Heart left ventricle (tissue), 16 donors: ENCODE results near the gene SDSL. TPM values are rescaled to one million over a fixed set of nuclear protein-coding genes. Genes with fewer than 3 reads are reported as not detected.

Source experiments
- ATAC-seq, 4 donors: fragments of 200-7000 bp; cut with Tn5 transposase; one replicate each; pipeline ENCODE4 v1.9.1; 2020 to 2022; ENCODE audit warnings: moderate library complexity in 4 of 4, mild to moderate bottlenecking in 3 of 4, moderate number of reproducible peaks in 1 of 4
- DNase-seq, 5 donors: peaks; one replicate each; pipeline ENCODE4 v3.0.0-alpha.2; 2020
- H3K27ac ChIP-seq, 12 donors: fragments of 200-600 bp; sonication (generic) in 4 of 12; one replicate each; pipeline versions ENCODE4 v1.5.0 to v1.8.0; 2016 to 2022; ENCODE audit warnings: mild to moderate bottlenecking in 2 of 12
- H3K27me3 ChIP-seq, 9 donors: fragments of 200-600 bp; sonication (generic) in 2 of 9; one replicate each; pipeline versions ENCODE4 v1.5.1 to v1.8.0; 2016 to 2022; ENCODE audit warnings: mild to moderate bottlenecking in 3 of 9
- H3K36me3 ChIP-seq, 9 donors: fragments of 200-600 bp; sonication (generic) in 2 of 9; one replicate each; pipeline versions ENCODE4 v1.5.0 to v1.8.0; 2018 to 2022; ENCODE audit warnings: mild to moderate bottlenecking in 2 of 9
- H3K4me1 ChIP-seq, 12 donors: fragments of 200-600 bp; sonication (generic) in 4 of 12; one replicate each; pipeline versions ENCODE4 v1.5.0 to v1.8.0; 2016 to 2022; ENCODE audit warnings: mild to moderate bottlenecking in 3 of 12
- H3K4me3 ChIP-seq, 12 donors: fragments of 200-600 bp; sonication (generic) in 4 of 12; one replicate each; pipeline versions ENCODE4 v1.5.0 to v1.8.0; 2017 to 2022; ENCODE audit warnings: mild to moderate bottlenecking in 9 of 12, moderate library complexity in 4 of 12
- H3K9me3 ChIP-seq, 12 donors: fragments of 200-600 bp; sonication (generic) in 4 of 12; one replicate each; pipeline versions ENCODE4 v1.5.0 to v1.8.0; 2016 to 2022; ENCODE audit warnings: mild to moderate bottlenecking in 1 of 12
- CTCF ChIP-seq, 12 donors: fragments of 200-600 bp; sonication (generic) in 4 of 12; IDR thresholded peaks; one replicate each; pipeline versions ENCODE4 v1.5.0 to v1.8.0; 2018 to 2022; ENCODE audit warnings: antibody characterized with exemption in 12 of 12, mild to moderate bottlenecking in 5 of 12
- POLR2A ChIP-seq, 2 donors: fragments of 450-650 bp; IDR thresholded peaks; one replicate each; pipeline ENCODE4 v1.6.1; 2017; ENCODE audit warnings: antibody characterized with exemption in 2 of 2, mild to moderate bottlenecking in 2 of 2, moderate library complexity in 2 of 2
- WGBS, 4 donors: extraction: QIAGEN DNeasy Blood & Tissue Kit in 2 of 4; methylation state at CpG; one replicate each; pipeline versions ENCODE4 v1.1.5 to v1.1.7; 2013 to 2018; 5-methylcytosine and 5-hydroxymethylcytosine counted together
- intact Hi-C, 10 donors: fragments of 100-400 bp; cut with DNase I; formaldehyde crosslinking; loops; one replicate each; pipeline versions ENCODE4 v1.11.1 to v1.14.2; 2022
- polyA plus RNA-seq, 2 donors: library from polyadenylated mRNA; stranded (reverse); fragments of 200-250 nt; gene quantifications; one replicate each; pipeline ENCODE4 v1.2.3, GENCODE V29; 2013
- total RNA-seq, 9 donors: library from RNA; depleted of rRNA in 2 of 9; stranded (reverse); fragments of >200 nt in 2 of 9; fragmentation: NEBNext Ultra II Directional in 3 of 9; extraction: Animal tissue kit (Norgen Biotek cat#: 25700) in 3 of 9; gene quantifications; one replicate each; pipeline versions ENCODE4 v1.1.0 to v1.2.4, GENCODE V29; 2016 to 2023
- donor health status: ischemic (EF 13 %, LVEDD 7.1; RV severe dilation, severe dysfunction).
- donor health status: healthy with polysubstance abuse.
- donor health status: DM: no; HTN: yes; CAD: no.
- donor health status: DM: no; HTN: no; CAD: no.
- donor health status: ischemic (EF 25% LVEDD 6.9; RV normal size, moderate dysfunction).
- donor health status: ischemic (EF 25% LVEDD 5.7; RV mildly dilated, moderate dysfunction).
- donor health status: healthy.
- donor health status: DM: yes; HTN: yes; CAD: no.
- donor health status: ischemic (EF 35%, LVEDD 5.7; RV mildly dilated, moderate dysfunction).
- donor health status: nonischemic (EF 11% LVEDD 7.7; RV severe dilation, severe dysfunction).
- donor health status: DM: yes; HTN: yes; CAD: no.
- donor health status: PGD.
- donor health status: ischemic (EF 29% LVEDD 5.4; RV normal size, mild dysfunction).
- donor health status: nonischemic (EF 23%, LVEDD 6.1; RV moderate dilation, normal function).

Gene SDSL
- total and polyA plus RNA-seq, 11 donors, result 2.5 to 21.0 (median 5.7) TPM

- no peak for ATAC-seq
- Histone ChIP-seq H3K4me1 (peaks cover 0 to 21% (median 5%) of the 10 kb centered on the region in 12 donors), H3K27me3 (no peaks in the 10 kb centered on the region), H3K9me3 (no peaks in the 10 kb centered on the region), H3K4me3 (no peak overlapping the region), H3K36me3 (no peaks in the 10 kb centered on the region), H3K27ac (no peak overlapping the region)
- intact Hi-C loops, result loop anchor here (1.0 to 10.0 kb wide), 7 partner anchors 111 to 231 kb away; no protein-coding TSS in a partner anchor
- DNase-seq, result no peak
- TF ChIP-seq CTCF (IDR thresholded peaks at IDR 0.05), result no peak
- TF ChIP-seq POLR2A (IDR thresholded peaks at IDR 0.05), result no peak
- 32 to 45% (median 36%) methylated on average over 11 of the region's 11 CpGs for WGBS, 4 donors
These were observed 3.8 kb downstream of the SDSL start for GRCh38 chr12:113425960-113426453.

- 64 to 69% (median 66%) methylated on average over 9 of the region's 9 CpGs for WGBS, 4 donors
- Histone ChIP-seq H3K27ac (no peak overlapping the region), H3K4me1 (peaks cover 0 to 6% (median under 1%) of the 10 kb centered on the region in 12 donors), H3K36me3 (no peaks in the 10 kb centered on the region), H3K27me3 (no peaks in the 10 kb centered on the region), H3K9me3 (no peaks in the 10 kb centered on the region), H3K4me3 (no peak overlapping the region)
- TF ChIP-seq CTCF (IDR thresholded peaks at IDR 0.05) (no peak), POLR2A (IDR thresholded peaks at IDR 0.05) (no peak)
- DNase-seq, result no peak
- intact Hi-C loops, result loop anchor here in 8 of 10 donors (5.0 to 10.0 kb wide), 5 partner anchors 113 to 233 kb away; no protein-coding TSS in a partner anchor
- no peak for ATAC-seq
These were observed 5.7 kb downstream of the SDSL start for GRCh38 chr12:113427882-113428281.

- ATAC-seq, result no peak
- Histone ChIP-seq H3K4me1 (no peaks in the 10 kb centered on the region), H3K4me3 (no peak overlapping the region), H3K27ac (no peak overlapping the region), H3K36me3 (no peaks in the 10 kb centered on the region), H3K27me3 (no peaks in the 10 kb centered on the region), H3K9me3 (no peaks in the 10 kb centered on the region)
- 80 to 100% (median 83%) methylated on average over 1 of the region's 1 CpG for WGBS, 4 donors
- TF ChIP-seq CTCF (IDR thresholded peaks at IDR 0.05) (no peak), POLR2A (IDR thresholded peaks at IDR 0.05) (no peak)
- intact Hi-C loops, result loop anchor here in 8 of 10 donors (5.0 to 10.0 kb wide), 5 partner anchors 114 to 234 kb away; no protein-coding TSS in a partner anchor
- DNase-seq, result no peak
These were observed 6.3 kb downstream of the SDSL start for GRCh38 chr12:113428482-113428881.

GRCh38 chr12:113432986-113433385 lies 10.8 kb downstream of the SDSL start:
- intact Hi-C loops, result loop anchor here in 1 of 10 donors (10.0 kb wide), 1 partner anchor 482 kb away; no protein-coding TSS in a partner anchor
- no peaks in the 10 kb centered on the region for H3K36me3 ChIP-seq
- no peak for ATAC-seq

More at GRCh38 chr12:113432986-113433385, 10.8 kb downstream of the SDSL start:
- no peak overlapping the region for H3K27ac ChIP-seq
- TF ChIP-seq POLR2A (IDR thresholded peaks at IDR 0.05), result no peak
- no peak for TF ChIP-seq CTCF (IDR thresholded peaks at IDR 0.05)
- no peak overlapping the region for H3K4me3 ChIP-seq
- no peak for DNase-seq
- no peaks in the 10 kb centered on the region for H3K9me3 ChIP-seq
- H3K27me3 ChIP-seq, result no peaks in the 10 kb centered on the region
- no peaks in the 10 kb centered on the region for H3K4me1 ChIP-seq
